Neural cell (in vitro differentiated cells): ENCODE measurements around the gene SHC1.

Experiments
- POLR2AphosphoS5 ChIP-seq: IDR thresholded peaks from 2 replicates; pipeline ENCODE4 v1.6.1; 2012
- TF ChIP-seq, protein P1 (sequence below): fragments of 450-650 bp; IDR thresholded peaks from 2 replicates; pipeline ENCODE4 v1.5.1; 2014; ENCODE audit warnings: antibody characterized with exemption, mild to moderate bottlenecking, moderate library complexity; ENCODE audit not compliant: poor library complexity, severe bottlenecking

DNA sequence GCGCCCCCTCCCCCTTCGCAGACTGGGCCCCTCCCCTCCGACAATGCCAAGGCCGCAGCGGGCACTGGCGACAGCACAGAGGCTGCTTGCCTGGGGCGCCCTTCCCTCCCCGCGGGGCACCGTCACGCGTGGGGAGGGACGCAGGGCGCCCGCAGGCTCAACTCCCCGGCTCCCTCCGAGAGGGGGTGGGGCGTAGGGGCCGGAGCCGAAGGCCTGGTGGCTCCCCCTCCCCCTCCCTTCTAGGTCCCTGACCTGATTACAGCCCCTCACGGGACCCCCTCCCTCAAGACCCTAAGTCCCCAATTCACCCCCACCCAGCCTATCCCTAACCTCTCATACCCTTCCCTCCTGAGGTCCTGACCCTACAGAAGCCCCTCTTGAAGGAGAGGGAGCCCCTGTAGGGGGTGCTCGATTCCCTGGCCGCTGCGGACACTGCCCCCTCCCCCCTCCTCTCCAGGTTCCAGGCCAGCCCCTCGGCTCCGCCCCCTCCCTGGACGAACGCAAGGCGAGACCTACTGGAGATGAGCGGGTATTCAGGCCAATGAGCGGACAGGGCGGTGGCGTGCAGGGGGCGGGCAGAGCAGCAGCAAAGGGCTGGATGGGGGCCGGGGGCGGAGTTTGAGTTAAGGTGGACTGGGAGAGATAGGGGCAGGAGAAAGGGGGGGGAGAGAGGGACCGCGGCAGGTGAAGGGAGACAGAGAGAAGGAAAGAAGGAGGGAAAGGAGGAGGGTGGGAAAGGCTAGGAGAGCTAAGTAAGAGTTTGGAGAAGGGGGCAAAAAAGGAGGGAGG is 31.3 kb upstream of the SHC1 start:
- peak; percentile 34 for TF ChIP-seq POLR2AphosphoS5
- TF ChIP-seq, protein P1, sequence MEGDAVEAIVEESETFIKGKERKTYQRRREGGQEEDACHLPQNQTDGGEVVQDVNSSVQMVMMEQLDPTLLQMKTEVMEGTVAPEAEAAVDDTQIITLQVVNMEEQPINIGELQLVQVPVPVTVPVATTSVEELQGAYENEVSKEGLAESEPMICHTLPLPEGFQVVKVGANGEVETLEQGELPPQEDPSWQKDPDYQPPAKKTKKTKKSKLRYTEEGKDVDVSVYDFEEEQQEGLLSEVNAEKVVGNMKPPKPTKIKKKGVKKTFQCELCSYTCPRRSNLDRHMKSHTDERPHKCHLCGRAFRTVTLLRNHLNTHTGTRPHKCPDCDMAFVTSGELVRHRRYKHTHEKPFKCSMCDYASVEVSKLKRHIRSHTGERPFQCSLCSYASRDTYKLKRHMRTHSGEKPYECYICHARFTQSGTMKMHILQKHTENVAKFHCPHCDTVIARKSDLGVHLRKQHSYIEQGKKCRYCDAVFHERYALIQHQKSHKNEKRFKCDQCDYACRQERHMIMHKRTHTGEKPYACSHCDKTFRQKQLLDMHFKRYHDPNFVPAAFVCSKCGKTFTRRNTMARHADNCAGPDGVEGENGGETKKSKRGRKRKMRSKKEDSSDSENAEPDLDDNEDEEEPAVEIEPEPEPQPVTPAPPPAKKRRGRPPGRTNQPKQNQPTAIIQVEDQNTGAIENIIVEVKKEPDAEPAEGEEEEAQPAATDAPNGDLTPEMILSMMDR: peak; percentile 43
